SH-SY5Y (cell line): ENCODE measurements around the gene TSPAN5.

Experiments
- GATA2 ChIP-seq: IDR thresholded peaks from 2 replicates; pipeline ENCODE4 v1.6.1; 2011; ENCODE audit warnings: mild to moderate bottlenecking, low read depth, low read length
- GATA3 ChIP-seq: IDR thresholded peaks from 2 replicates; pipeline ENCODE4 v1.6.1; 2011; ENCODE audit warnings: low read depth, mild to moderate bottlenecking, low read length, moderate library complexity

Gene TSPAN5

DNA sequence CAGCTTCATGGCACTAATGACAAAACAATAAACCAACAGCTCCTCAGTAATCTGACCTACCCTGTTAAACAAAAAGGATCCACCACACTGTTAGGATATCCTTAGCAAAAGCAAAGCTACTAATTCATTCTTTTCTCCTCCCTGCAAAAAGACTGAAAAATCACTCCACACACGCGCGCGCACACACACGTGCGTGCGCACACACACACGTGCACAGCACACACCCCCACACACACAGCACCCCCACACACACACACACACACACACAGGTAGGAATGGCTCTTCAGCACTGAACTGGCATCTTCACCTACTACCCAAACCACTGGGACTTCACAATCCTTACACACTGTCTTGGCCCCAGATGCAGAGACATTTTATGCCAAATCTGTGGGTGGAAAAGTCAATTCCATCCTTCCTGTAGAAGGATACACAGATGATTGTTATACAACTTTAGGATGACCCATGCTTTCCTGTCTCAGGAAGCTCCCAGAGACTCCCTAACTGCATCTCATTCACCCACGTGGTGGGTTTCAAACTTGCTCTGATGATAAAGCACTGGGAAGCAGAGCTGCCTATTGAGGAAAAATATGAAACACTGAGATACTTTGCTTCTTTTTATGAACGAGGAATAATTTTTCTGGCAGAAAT, 102.5 kb downstream of the TSPAN5 start:
- TF ChIP-seq GATA3 (no peak), GATA2 (no peak)

GRCh38 chr4:98546910-98547594, 111.4 kb downstream of the TSPAN5 start:
- TF ChIP-seq GATA3 (no peak), GATA2 (no peak)

- TF ChIP-seq GATA2 (no peak), GATA3 (no peak)
Measured at GRCh38 chr4:98544818-98545414, 113.5 kb downstream of the TSPAN5 start.

DNA sequence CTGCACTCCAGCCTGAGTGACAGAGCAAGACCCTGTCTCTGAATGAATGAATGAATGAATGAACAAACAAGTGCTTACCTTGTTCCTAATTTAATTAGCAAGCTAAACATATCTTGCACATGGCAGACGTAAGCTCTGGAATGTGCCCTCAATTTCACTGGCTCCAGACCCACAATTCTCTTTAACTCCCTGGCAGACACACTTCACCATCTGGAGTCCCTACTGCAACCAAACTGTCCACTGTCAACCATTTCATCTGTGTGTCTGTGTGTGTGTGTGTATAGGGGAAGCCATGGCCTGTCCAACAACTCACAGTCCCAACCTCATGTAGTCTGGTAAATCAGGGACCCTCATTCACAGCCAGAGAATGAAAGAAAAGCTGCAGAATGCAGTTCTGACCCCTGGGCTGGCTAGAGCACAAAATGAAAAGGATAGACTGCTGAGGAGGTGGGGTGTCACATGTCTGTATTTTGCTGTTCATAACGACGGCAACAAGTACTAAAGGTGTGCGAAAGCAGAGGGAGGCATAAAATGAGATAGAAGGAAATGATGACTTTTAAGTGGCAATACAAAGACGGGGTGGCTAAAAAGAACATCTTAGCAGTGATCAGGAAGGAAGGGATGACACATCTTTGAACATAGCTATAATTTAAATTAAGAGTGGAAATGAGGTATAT, 114.1 kb downstream of the TSPAN5 start:
- no peak for TF ChIP-seq GATA3
- TF ChIP-seq GATA2, result no peak

DNA sequence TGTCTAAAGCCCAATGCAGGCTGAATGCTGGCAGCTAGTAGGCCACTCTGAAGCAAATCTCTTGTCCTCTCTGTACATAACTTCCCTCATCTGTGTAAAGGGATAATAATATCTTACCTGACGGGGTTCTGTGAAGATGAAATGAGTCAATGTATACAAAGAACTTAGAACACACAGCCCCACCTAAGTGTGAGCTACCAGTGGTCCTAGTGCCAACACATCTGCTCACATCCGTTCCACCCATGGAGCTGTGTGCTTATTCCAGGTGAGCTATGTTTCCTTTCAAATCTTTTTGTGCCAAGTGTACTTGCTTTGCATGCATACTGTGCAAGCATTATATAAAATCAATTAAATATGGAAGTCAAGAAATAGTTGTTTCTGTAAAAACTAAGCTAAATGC, 116.4 kb downstream of the TSPAN5 start:
- TF ChIP-seq GATA2 (no peak), GATA3 (no peak)

DNA sequence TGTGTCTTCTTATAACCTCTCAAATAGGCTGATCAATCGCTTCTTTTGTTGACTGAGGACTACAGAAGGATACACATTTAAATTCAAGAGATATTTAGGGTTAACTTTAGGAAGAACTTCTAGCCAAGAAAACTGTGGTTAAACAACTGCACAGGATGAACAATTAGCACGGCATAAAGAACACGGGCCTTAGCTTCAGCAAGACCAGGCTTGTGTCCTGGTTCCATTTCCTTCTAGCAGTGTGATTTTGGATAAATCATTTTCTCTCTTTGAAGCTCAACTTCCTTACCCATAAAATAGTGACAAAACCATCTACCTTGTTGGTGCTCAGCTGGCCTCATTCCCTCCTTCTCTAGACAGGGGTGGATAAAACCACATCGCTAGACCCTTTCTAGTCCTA, 117.6 kb downstream of the TSPAN5 start:
- no peak for TF ChIP-seq GATA2
- no peak for TF ChIP-seq GATA3

GRCh38 chr4:98539741-98540140, 118.7 kb downstream of the TSPAN5 start:
- TF ChIP-seq GATA3 (no peak), GATA2 (no peak)

DNA sequence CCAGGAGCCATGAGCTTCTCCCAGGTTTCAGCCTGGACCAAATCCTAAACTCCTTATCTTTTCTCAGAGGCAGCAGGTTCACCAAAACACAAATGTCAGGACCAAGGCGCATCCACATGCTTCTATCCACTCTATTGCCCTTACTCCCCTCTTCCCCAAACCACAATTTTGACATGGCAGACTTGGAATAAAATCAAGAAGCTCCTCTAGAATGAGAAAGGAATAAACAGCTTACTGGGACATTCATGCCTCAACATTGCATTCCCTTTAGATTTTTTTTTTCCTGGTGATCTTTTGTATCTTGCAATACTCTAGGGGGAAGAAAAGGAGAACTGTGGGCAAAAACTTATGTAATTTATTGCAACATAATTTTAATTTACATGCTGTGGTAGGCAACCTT, 119.1 kb downstream of the TSPAN5 start:
- TF ChIP-seq GATA2, result no peak
- no peak for TF ChIP-seq GATA3

- no peak for TF ChIP-seq GATA3
- TF ChIP-seq GATA2, result no peak
Measured at GRCh38 chr4:98536631-98537030, 121.8 kb downstream of the TSPAN5 start.

DNA sequence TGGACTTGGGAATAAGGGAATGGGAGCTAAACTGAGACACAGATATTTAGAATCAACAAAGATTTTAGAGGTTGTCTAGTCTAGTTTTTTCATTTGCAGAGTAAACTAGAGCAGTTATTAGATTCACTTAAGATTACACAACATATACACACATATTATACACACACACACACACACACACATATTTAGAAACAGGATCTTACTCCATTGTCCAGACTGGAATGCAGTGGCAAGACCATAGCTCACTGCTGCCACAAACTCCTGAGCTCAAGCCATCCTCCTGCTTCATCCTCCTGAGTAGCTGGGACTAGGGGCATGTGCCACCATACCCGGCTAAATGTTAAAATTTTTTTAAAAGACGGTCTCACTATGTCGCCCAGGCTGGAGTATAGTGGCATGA, 127.8 kb downstream of the TSPAN5 start:
- no peak for TF ChIP-seq GATA2

GRCh38 chr4:98529970-98530569, 128.3 kb downstream of the TSPAN5 start:
- TF ChIP-seq GATA3 (no peak), GATA2 (no peak)

- TF ChIP-seq GATA2 (no peak), GATA3 (no peak)
Measured at GRCh38 chr4:98528882-98529281, 129.5 kb downstream of the TSPAN5 start.

GRCh38 chr4:98527534-98528269, 130.7 kb downstream of the TSPAN5 start:
- TF ChIP-seq GATA3 (no peak), GATA2 (no peak)

GRCh38 chr4:98524230-98524629, 134.2 kb downstream of the TSPAN5 start:
- TF ChIP-seq GATA3, result no peak
- no peak for TF ChIP-seq GATA2
